ENCODE data around the gene ALG9.

- no peak for TF ChIP-seq POLR2A (IDR thresholded peaks at IDR 0.05)
- TF ChIP-seq, protein P1, sequence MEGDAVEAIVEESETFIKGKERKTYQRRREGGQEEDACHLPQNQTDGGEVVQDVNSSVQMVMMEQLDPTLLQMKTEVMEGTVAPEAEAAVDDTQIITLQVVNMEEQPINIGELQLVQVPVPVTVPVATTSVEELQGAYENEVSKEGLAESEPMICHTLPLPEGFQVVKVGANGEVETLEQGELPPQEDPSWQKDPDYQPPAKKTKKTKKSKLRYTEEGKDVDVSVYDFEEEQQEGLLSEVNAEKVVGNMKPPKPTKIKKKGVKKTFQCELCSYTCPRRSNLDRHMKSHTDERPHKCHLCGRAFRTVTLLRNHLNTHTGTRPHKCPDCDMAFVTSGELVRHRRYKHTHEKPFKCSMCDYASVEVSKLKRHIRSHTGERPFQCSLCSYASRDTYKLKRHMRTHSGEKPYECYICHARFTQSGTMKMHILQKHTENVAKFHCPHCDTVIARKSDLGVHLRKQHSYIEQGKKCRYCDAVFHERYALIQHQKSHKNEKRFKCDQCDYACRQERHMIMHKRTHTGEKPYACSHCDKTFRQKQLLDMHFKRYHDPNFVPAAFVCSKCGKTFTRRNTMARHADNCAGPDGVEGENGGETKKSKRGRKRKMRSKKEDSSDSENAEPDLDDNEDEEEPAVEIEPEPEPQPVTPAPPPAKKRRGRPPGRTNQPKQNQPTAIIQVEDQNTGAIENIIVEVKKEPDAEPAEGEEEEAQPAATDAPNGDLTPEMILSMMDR (IDR thresholded peaks at IDR 0.05): no peak
Measured at GRCh38 chr11:111814106-111814505, 57.3 kb downstream of the ALG9 start.

All from body of pancreas (tissue), 4 donors.